GM23338 (cell line): Measurements from ENCODE around the gene FXN. TPM values are rescaled to one million over a fixed set of nuclear protein-coding genes. Genes with fewer than 3 reads are reported as not detected.
A peak's percentile ranks its signal among the peaks of the same experiment; 100 is the strongest.

ENCODE experiments used
- ATAC-seq: fragments of 200-7000 bp; cut with Tn5 transposase; 3 replicates; pipeline ENCODE4 v1.9.1; 2020
- DNase-seq: peaks from one replicate; pipeline ENCODE4 v3.0.0-alpha.2; 2015; ENCODE audit warnings: low spot score
- H2AFZ ChIP-seq: fragments of 200-600 bp; sonication (generic); 2 replicates; pipeline ENCODE4 v1.8.0; 2016; ENCODE audit warnings: antibody characterized with exemption, mild to moderate bottlenecking, moderate library complexity
- H3F3A ChIP-seq: fragments of 200-600 bp; sonication (generic); replicated peaks from 2 replicates; pipeline ENCODE4 v1.8.0; 2017; ENCODE audit warnings: antibody characterized with exemption, mixed run types, low read depth
- H3K27ac ChIP-seq: fragments of 200-600 bp; sonication (generic); 2 replicates; pipeline ENCODE4 v1.6.1; 2016; ENCODE audit warnings: low read depth
- H3K27me3 ChIP-seq: fragments of 200-600 bp; sonication (generic); 2 replicates; pipeline ENCODE4 v1.8.0; 2016; ENCODE audit warnings: mild to moderate bottlenecking, mixed run types, moderate library complexity; ENCODE audit not compliant: insufficient read depth
- H3K36me3 ChIP-seq: fragments of 200-600 bp; sonication (generic); 2 replicates; pipeline ENCODE4 v1.8.0; 2016; ENCODE audit warnings: mild to moderate bottlenecking; ENCODE audit not compliant: insufficient read depth
- H3K4me1 ChIP-seq: fragments of 200-600 bp; sonication (generic); 2 replicates; pipeline ENCODE4 v1.8.0; 2016; ENCODE audit warnings: mild to moderate bottlenecking, moderate library complexity; ENCODE audit not compliant: insufficient read depth
- H3K4me2 ChIP-seq: fragments of 200-600 bp; sonication (generic); 2 replicates; pipeline ENCODE4 v1.7.1; 2017; ENCODE audit warnings: mixed run types
- H3K4me3 ChIP-seq: fragments of 200-600 bp; sonication (generic); 2 replicates; pipeline ENCODE4 v1.6.1; 2016; ENCODE audit warnings: mixed run types
- H3K79me2 ChIP-seq: fragments of 200-600 bp; sonication (generic); replicated peaks from 2 replicates; pipeline ENCODE4 v1.8.0; 2017; ENCODE audit warnings: mild to moderate bottlenecking; ENCODE audit not compliant: insufficient read depth
- H3K9me2 ChIP-seq: fragments of 200-600 bp; sonication (generic); 2 replicates; pipeline ENCODE4 v1.8.0; 2017; ENCODE audit not compliant: insufficient read depth
- H4K20me1 ChIP-seq: fragments of 200-600 bp; sonication (generic); replicated peaks from 2 replicates; pipeline ENCODE4 v1.8.0; 2017; ENCODE audit warnings: mild to moderate bottlenecking; ENCODE audit not compliant: insufficient read depth
- H3K27ac Mint-ChIP-seq: 2 replicates; pipeline ENCODE4 v1.8.0; 2020; ENCODE audit warnings: inconsistent platforms, mild to moderate bottlenecking, moderate library complexity, mixed read lengths
- H3K27me3 Mint-ChIP-seq: 3 replicates; pipeline ENCODE4 v1.8.0; 2022; ENCODE audit warnings: low read depth, mild to moderate bottlenecking, moderate library complexity, mixed read lengths, inconsistent platforms; ENCODE audit not compliant: insufficient read depth, poor library complexity
- H3K36me3 Mint-ChIP-seq: 3 replicates; pipeline ENCODE4 v1.8.0; 2021; ENCODE audit warnings: low read depth, mild to moderate bottlenecking, inconsistent platforms, moderate library complexity, mixed read lengths
- H3K4me1 Mint-ChIP-seq: 3 replicates; pipeline ENCODE4 v1.8.0; 2020; ENCODE audit warnings: mild to moderate bottlenecking, inconsistent platforms, mixed read lengths
- H3K4me3 Mint-ChIP-seq: 3 replicates; pipeline ENCODE4 v1.8.0; 2021; ENCODE audit warnings: moderate library complexity, mild to moderate bottlenecking, inconsistent platforms, mixed read lengths
- H3K9me3 Mint-ChIP-seq: 3 replicates; pipeline ENCODE4 v1.8.0; 2020; ENCODE audit warnings: moderate library complexity, mild to moderate bottlenecking, inconsistent platforms, mixed read lengths
- EZH2phosphoT487 ChIP-seq: fragments of 200-600 bp; sonication (generic); IDR thresholded peaks from one replicate; pipeline ENCODE4 v1.8.1; 2018; ENCODE audit warnings: antibody characterized with exemption; ENCODE audit not compliant: unreplicated experiment
- JUNB ChIP-seq: IDR thresholded peaks from one replicate; pipeline ENCODE4 v1.6.1; 2016; ENCODE audit warnings: antibody characterized with exemption; ENCODE audit not compliant: unreplicated experiment
- NANOG ChIP-seq: IDR thresholded peaks from 2 replicates; pipeline ENCODE4 v1.6.1; 2016; ENCODE audit warnings: antibody characterized with exemption, borderline replicate concordance
- POLR2AphosphoS5 ChIP-seq: IDR thresholded peaks from 2 replicates; pipeline ENCODE4 v1.6.1; 2016; ENCODE audit warnings: antibody characterized with exemption, low read depth
- STAT1 ChIP-seq: IDR thresholded peaks from one replicate; pipeline ENCODE4 v1.6.1; 2016; ENCODE audit warnings: antibody characterized with exemption; ENCODE audit not compliant: unreplicated experiment
- ZNF114 ChIP-seq: fragments of 250-450 bp; sonication (Bioruptor Pico); IDR thresholded peaks from 2 replicates; pipeline ENCODE4 v1.5.0; 2020; ENCODE audit warnings: mild to moderate bottlenecking, moderate library complexity
- ZNF331 ChIP-seq: fragments of 250-450 bp; sonication (Bioruptor Pico); IDR thresholded peaks from 2 replicates; pipeline ENCODE4 v1.5.0; 2020; ENCODE audit warnings: low read depth, mild to moderate bottlenecking, moderate library complexity
- polyA plus RNA-seq: library from polyadenylated mRNA; unstranded; fragments of >200 nt; fragmentation: Nextera tagmentation; extraction: Ambion mirVana; gene quantifications from 2 replicates; pipeline ENCODE4 v1.2.1, GENCODE V29; 2016
- total RNA-seq: library from RNA; depleted of rRNA; stranded (reverse); fragments of >200 nt; shearing (Covaris generic); gene quantifications from 2 replicates; pipeline ENCODE4 v1.2.3, GENCODE V29; 2014
- TF ChIP-seq, protein P1 (sequence below): IDR thresholded peaks from one replicate; pipeline ENCODE4 v1.6.1; 2018; ENCODE audit warnings: antibody characterized with exemption; ENCODE audit not compliant: unreplicated experiment
- TF ChIP-seq, protein P2 (sequence below): IDR thresholded peaks from 2 replicates; pipeline ENCODE4 v1.6.1; 2016; ENCODE audit warnings: antibody characterized with exemption
- TF ChIP-seq, protein P3 (sequence below), 2 experiments: fragments of 200-600 bp in 1 of 2; sonication (generic) in 1 of 2; conservative IDR thresholded peaks; 2 replicates each; pipeline versions ENCODE4 v1.5.1 to v1.6.1; 2016 to 2017; ENCODE audit warnings: antibody characterized with exemption in 2 of 2, low read depth in 2 of 2, mild to moderate bottlenecking in 2 of 2, moderate library complexity in 1 of 2

FXN gene
- total and polyA plus RNA-seq, 2 experiments from 2014 or later: 26.1 to 66.4 TPM

DNA sequence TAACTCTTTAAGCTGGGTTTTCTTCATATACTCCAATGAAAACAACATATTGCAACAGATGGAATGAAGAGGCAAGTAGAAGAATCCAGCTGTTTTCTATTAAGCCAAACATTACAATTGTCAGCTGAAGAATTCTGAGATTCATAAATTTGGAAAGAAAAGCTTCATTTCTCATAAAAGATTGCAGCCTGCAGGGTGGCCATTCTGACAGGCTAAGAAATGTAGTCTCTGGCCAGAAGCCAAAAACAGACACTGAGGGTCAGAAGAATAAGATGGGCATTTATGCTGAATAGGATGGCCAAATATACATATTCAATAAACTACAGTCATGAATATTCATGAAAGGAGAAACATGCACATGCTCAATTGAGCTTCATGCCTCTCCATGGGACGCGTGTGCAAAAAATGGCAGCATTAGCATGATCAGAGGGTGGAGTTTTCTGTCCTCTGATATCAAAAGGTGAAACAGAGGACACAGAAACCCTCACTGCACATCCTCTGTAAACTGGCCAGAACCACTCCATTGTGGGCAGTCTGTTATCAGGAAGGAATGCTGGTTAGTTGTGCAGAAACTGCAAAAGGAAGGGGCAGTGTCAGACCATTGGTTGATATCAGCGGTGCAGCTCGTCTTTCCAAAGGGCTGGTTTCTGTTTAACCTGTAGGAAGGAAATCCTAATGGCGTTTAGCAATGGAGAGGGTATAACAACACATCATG lies 50.2 kb downstream of the FXN start (continued):
- TF ChIP-seq, protein P1, sequence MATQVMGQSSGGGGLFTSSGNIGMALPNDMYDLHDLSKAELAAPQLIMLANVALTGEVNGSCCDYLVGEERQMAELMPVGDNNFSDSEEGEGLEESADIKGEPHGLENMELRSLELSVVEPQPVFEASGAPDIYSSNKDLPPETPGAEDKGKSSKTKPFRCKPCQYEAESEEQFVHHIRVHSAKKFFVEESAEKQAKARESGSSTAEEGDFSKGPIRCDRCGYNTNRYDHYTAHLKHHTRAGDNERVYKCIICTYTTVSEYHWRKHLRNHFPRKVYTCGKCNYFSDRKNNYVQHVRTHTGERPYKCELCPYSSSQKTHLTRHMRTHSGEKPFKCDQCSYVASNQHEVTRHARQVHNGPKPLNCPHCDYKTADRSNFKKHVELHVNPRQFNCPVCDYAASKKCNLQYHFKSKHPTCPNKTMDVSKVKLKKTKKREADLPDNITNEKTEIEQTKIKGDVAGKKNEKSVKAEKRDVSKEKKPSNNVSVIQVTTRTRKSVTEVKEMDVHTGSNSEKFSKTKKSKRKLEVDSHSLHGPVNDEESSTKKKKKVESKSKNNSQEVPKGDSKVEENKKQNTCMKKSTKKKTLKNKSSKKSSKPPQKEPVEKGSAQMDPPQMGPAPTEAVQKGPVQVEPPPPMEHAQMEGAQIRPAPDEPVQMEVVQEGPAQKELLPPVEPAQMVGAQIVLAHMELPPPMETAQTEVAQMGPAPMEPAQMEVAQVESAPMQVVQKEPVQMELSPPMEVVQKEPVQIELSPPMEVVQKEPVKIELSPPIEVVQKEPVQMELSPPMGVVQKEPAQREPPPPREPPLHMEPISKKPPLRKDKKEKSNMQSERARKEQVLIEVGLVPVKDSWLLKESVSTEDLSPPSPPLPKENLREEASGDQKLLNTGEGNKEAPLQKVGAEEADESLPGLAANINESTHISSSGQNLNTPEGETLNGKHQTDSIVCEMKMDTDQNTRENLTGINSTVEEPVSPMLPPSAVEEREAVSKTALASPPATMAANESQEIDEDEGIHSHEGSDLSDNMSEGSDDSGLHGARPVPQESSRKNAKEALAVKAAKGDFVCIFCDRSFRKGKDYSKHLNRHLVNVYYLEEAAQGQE: no peak
- TF ChIP-seq ZNF331 (CRISPR knock-in tag): no peak
- TF ChIP-seq, protein P2, sequence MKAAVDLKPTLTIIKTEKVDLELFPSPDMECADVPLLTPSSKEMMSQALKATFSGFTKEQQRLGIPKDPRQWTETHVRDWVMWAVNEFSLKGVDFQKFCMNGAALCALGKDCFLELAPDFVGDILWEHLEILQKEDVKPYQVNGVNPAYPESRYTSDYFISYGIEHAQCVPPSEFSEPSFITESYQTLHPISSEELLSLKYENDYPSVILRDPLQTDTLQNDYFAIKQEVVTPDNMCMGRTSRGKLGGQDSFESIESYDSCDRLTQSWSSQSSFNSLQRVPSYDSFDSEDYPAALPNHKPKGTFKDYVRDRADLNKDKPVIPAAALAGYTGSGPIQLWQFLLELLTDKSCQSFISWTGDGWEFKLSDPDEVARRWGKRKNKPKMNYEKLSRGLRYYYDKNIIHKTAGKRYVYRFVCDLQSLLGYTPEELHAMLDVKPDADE: no peak
- TF ChIP-seq JUNB: no peak
- no peak for TF ChIP-seq STAT1
- TF ChIP-seq, protein P3, sequence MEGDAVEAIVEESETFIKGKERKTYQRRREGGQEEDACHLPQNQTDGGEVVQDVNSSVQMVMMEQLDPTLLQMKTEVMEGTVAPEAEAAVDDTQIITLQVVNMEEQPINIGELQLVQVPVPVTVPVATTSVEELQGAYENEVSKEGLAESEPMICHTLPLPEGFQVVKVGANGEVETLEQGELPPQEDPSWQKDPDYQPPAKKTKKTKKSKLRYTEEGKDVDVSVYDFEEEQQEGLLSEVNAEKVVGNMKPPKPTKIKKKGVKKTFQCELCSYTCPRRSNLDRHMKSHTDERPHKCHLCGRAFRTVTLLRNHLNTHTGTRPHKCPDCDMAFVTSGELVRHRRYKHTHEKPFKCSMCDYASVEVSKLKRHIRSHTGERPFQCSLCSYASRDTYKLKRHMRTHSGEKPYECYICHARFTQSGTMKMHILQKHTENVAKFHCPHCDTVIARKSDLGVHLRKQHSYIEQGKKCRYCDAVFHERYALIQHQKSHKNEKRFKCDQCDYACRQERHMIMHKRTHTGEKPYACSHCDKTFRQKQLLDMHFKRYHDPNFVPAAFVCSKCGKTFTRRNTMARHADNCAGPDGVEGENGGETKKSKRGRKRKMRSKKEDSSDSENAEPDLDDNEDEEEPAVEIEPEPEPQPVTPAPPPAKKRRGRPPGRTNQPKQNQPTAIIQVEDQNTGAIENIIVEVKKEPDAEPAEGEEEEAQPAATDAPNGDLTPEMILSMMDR (conservative IDR thresholded peaks at IDR 0.05; ENCODE audit: low read depth in 2 of 2): no peak

DNA sequence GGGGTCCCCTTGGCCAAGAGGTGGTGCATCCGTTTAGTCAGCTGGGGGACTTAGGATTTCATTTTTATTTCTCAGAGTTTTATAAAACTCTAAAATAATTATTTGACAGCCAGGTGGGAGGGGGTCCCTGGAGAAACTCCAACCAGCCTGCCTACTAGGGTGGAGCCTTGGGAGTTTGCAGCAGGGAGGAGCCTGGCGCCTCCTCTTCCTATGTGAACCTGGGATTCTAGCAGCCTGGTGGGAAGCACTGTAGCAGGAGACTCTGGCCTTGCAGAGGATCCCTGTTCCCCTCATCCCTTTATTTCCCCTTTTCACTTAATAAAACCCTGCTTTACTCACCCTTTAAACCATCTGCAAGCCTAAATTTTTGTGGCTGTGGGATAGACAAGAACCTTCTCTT lies 50.8 kb downstream of the FXN start:
- H3K79me2 ChIP-seq: no peaks in the 10 kb centered on the region
- H3K36me3 ChIP-seq: no peaks in the 10 kb centered on the region
- H3K4me1 ChIP-seq: peaks cover 20% of the 10 kb centered on the region
- no peaks in the 10 kb centered on the region for H3K27me3 ChIP-seq
- H3K4me3 ChIP-seq: no peak overlapping the region
- no peak overlapping the region for H3K4me2 ChIP-seq
- ATAC-seq (0 out of 3 replicates have a peak, but pooled peaks have one; percentile 6), DNase-seq (peak; percentile 51)
- peaks cover 12% of the 10 kb centered on the region; the same call in 1 of the 2 replicates for H3F3A ChIP-seq
- H2AFZ ChIP-seq: no peak overlapping the region
- Mint-ChIP-seq H3K9me3 (peaks cover 5% of the 10 kb centered on the region; the same call in 2 of the 3 replicates), H3K36me3 (peaks cover 15% of the 10 kb centered on the region; the same call in 2 of the 3 replicates), H3K4me1 (peaks cover 27% of the 10 kb centered on the region), H3K27ac (no peak overlapping the region), H3K27me3 (peaks cover 7% of the 10 kb centered on the region), H3K4me3 (no peak overlapping the region)
- no peaks in the 10 kb centered on the region for H4K20me1 ChIP-seq
- H3K9me2 ChIP-seq: 0 out of 2 replicates have a peak, but pooled peaks cover 4% of the 10 kb centered on the region
- H3K27ac ChIP-seq: 0 out of 2 replicates have a peak overlapping the region, but pooled peaks have one; percentile 11
- TF ChIP-seq ZNF331 (CRISPR knock-in tag): no peak
- TF ChIP-seq, protein P2: no peak
- TF ChIP-seq, protein P3 (conservative IDR thresholded peaks at IDR 0.05; ENCODE audit: low read depth in 2 of 2): no peak
- no peak for TF ChIP-seq POLR2AphosphoS5
- TF ChIP-seq NANOG: no peak
- no peak for TF ChIP-seq EZH2phosphoT487
- TF ChIP-seq, protein P1: no peak
- TF ChIP-seq ZNF114 (CRISPR knock-in tag): no peak
- TF ChIP-seq JUNB: no peak
